Heart left ventricle (tissue), 16 donors: ENCODE data around the gene FKBP6. TPM values are rescaled to one million over a fixed set of nuclear protein-coding genes. Genes with fewer than 3 reads are reported as not detected.

Experiments
- ATAC-seq, 4 donors: fragments of 200-7000 bp; cut with Tn5 transposase; one replicate each; pipeline ENCODE4 v1.9.1; 2020 to 2022; ENCODE audit warnings: moderate library complexity in 4 of 4, mild to moderate bottlenecking in 3 of 4, moderate number of reproducible peaks in 1 of 4
- DNase-seq, 5 donors: peaks; one replicate each; pipeline ENCODE4 v3.0.0-alpha.2; 2020
- H3K27ac ChIP-seq, 12 donors: fragments of 200-600 bp; sonication (generic) in 4 of 12; one replicate each; pipeline versions ENCODE4 v1.5.0 to v1.8.0; 2016 to 2022; ENCODE audit warnings: mild to moderate bottlenecking in 2 of 12
- H3K27me3 ChIP-seq, 9 donors: fragments of 200-600 bp; sonication (generic) in 2 of 9; one replicate each; pipeline versions ENCODE4 v1.5.1 to v1.8.0; 2016 to 2022; ENCODE audit warnings: mild to moderate bottlenecking in 3 of 9
- H3K36me3 ChIP-seq, 9 donors: fragments of 200-600 bp; sonication (generic) in 2 of 9; one replicate each; pipeline versions ENCODE4 v1.5.0 to v1.8.0; 2018 to 2022; ENCODE audit warnings: mild to moderate bottlenecking in 2 of 9
- H3K4me1 ChIP-seq, 12 donors: fragments of 200-600 bp; sonication (generic) in 4 of 12; one replicate each; pipeline versions ENCODE4 v1.5.0 to v1.8.0; 2016 to 2022; ENCODE audit warnings: mild to moderate bottlenecking in 3 of 12
- H3K4me3 ChIP-seq, 12 donors: fragments of 200-600 bp; sonication (generic) in 4 of 12; one replicate each; pipeline versions ENCODE4 v1.5.0 to v1.8.0; 2017 to 2022; ENCODE audit warnings: mild to moderate bottlenecking in 9 of 12, moderate library complexity in 4 of 12
- H3K9me3 ChIP-seq, 12 donors: fragments of 200-600 bp; sonication (generic) in 4 of 12; one replicate each; pipeline versions ENCODE4 v1.5.0 to v1.8.0; 2016 to 2022; ENCODE audit warnings: mild to moderate bottlenecking in 1 of 12
- POLR2A ChIP-seq, 2 donors: fragments of 450-650 bp; IDR thresholded peaks; one replicate each; pipeline ENCODE4 v1.6.1; 2017; ENCODE audit warnings: antibody characterized with exemption in 2 of 2, mild to moderate bottlenecking in 2 of 2, moderate library complexity in 2 of 2
- WGBS, 4 donors: extraction: QIAGEN DNeasy Blood & Tissue Kit in 2 of 4; methylation state at CpG; one replicate each; pipeline versions ENCODE4 v1.1.5 to v1.1.7; 2013 to 2018; 5-methylcytosine and 5-hydroxymethylcytosine counted together
- intact Hi-C, 10 donors: fragments of 100-400 bp; cut with DNase I; formaldehyde crosslinking; loops; one replicate each; pipeline versions ENCODE4 v1.11.1 to v1.14.2; 2022
- polyA plus RNA-seq, 2 donors: library from polyadenylated mRNA; stranded (reverse); fragments of 200-250 nt; gene quantifications; one replicate each; pipeline ENCODE4 v1.2.3, GENCODE V29; 2013
- total RNA-seq, 9 donors: library from RNA; depleted of rRNA in 2 of 9; stranded (reverse); fragments of >200 nt in 2 of 9; fragmentation: NEBNext Ultra II Directional in 3 of 9; extraction: Animal tissue kit (Norgen Biotek cat#: 25700) in 3 of 9; gene quantifications; one replicate each; pipeline versions ENCODE4 v1.1.0 to v1.2.4, GENCODE V29; 2016 to 2023
- TF ChIP-seq, protein P1 (sequence below), 12 donors: fragments of 200-600 bp; sonication (generic) in 4 of 12; IDR thresholded peaks; one replicate each; pipeline versions ENCODE4 v1.5.0 to v1.8.0; 2018 to 2022; ENCODE audit warnings: antibody characterized with exemption in 12 of 12, mild to moderate bottlenecking in 5 of 12
- donor health status: ischemic (EF 13 %, LVEDD 7.1; RV severe dilation, severe dysfunction).
- donor health status: healthy with polysubstance abuse.
- donor health status: DM: no; HTN: yes; CAD: no.
- donor health status: DM: no; HTN: no; CAD: no.
- donor health status: ischemic (EF 25% LVEDD 6.9; RV normal size, moderate dysfunction).
- donor health status: ischemic (EF 25% LVEDD 5.7; RV mildly dilated, moderate dysfunction).
- donor health status: healthy.
- donor health status: DM: yes; HTN: yes; CAD: no.
- donor health status: ischemic (EF 35%, LVEDD 5.7; RV mildly dilated, moderate dysfunction).
- donor health status: nonischemic (EF 11% LVEDD 7.7; RV severe dilation, severe dysfunction).
- donor health status: DM: yes; HTN: yes; CAD: no.
- donor health status: PGD.
- donor health status: ischemic (EF 29% LVEDD 5.4; RV normal size, mild dysfunction).
- donor health status: nonischemic (EF 23%, LVEDD 6.1; RV moderate dilation, normal function).

The FKBP6 gene
- total and polyA plus RNA-seq, 11 donors: not detected

DNA sequence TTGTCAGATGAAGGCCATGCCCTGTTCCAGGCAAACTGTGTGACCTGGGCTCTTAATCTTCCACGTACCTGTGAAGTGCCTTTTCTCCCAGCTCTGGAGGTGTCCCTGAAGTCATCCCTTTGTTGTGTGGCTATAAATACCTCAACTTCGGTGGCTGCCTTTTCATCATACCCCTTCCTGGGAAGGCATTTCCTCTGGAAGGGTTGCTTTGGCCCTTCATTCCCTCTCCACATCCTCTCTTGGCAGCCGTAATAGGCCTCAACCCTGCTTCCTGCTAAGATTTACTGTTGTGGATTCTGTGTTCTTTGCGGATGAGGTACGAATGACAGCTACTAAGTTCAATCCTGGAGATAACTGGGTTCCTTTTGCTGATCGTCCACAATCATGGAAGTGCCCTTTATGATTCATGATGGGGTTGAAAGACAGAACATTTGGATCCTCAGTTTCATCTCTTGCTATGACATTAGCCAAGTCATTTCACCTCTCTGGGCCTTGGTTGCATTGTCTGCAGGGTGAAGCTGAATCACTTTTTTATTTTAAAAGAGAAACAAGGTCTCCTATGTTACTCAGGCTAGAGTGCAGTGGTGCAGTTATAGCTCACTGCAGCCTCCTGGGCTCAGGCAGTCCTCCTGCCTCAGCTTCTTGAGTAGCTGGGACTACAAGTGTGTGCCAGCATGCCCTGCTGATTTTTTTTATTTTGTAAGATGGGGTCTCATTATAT, 23.6 kb downstream of the FKBP6 start:
- Histone ChIP-seq H3K4me3 (no peak overlapping the region), H3K9me3 (peaks cover 0 to 8% (median 1%) of the 10 kb centered on the region in 12 donors), H3K4me1 (peaks cover 0 to 4% (median 0%) of the 10 kb centered on the region in 12 donors), H3K27me3 (no peaks in the 10 kb centered on the region), H3K36me3 (no peaks in the 10 kb centered on the region), H3K27ac (no peak overlapping the region)
- DNase-seq: no peak
- ATAC-seq: peak in 1 of 4 donors; percentile 13
- TF ChIP-seq POLR2A (IDR thresholded peaks at IDR 0.05): no peak
- TF ChIP-seq, protein P1, sequence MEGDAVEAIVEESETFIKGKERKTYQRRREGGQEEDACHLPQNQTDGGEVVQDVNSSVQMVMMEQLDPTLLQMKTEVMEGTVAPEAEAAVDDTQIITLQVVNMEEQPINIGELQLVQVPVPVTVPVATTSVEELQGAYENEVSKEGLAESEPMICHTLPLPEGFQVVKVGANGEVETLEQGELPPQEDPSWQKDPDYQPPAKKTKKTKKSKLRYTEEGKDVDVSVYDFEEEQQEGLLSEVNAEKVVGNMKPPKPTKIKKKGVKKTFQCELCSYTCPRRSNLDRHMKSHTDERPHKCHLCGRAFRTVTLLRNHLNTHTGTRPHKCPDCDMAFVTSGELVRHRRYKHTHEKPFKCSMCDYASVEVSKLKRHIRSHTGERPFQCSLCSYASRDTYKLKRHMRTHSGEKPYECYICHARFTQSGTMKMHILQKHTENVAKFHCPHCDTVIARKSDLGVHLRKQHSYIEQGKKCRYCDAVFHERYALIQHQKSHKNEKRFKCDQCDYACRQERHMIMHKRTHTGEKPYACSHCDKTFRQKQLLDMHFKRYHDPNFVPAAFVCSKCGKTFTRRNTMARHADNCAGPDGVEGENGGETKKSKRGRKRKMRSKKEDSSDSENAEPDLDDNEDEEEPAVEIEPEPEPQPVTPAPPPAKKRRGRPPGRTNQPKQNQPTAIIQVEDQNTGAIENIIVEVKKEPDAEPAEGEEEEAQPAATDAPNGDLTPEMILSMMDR (IDR thresholded peaks at IDR 0.05): no peak
- intact Hi-C loops: loop anchor here in 1 of 10 donors (5.0 kb wide), 1 partner anchor 81 kb away; the partner anchor contains the start of gene FZD9
- WGBS, 4 donors: 43 to 52% (median 46%) methylated on average over 6 of the region's 6 CpGs

DNA sequence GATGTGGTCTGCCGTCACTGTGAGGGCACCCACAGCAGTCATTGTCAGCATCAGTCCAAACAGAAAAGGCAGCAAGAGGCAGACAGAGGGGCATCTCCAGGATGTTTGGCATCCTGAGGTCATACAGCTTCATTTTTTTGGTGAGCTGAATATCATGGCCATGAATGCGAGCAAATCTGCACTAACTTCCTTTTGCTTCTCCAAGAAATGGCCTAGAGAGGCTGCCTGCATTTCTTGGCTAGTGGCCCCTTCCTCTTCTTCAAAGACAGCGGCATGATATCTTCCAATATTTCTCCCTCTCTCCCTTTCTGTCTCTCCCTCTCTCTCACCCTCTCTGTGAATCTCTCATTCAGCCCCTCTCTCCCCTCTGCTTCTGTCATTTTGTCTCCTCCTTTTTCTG, 24.8 kb downstream of the FKBP6 start:
- no peaks in the 10 kb centered on the region for H3K27me3 ChIP-seq
- DNase-seq: no peak
- intact Hi-C loops: loop anchor here in 1 of 10 donors (5.0 kb wide), 1 partner anchor 80 kb away; the partner anchor contains the start of gene FZD9
- WGBS, 4 donors: 80 to 97% (median 95%) methylated on average over 3 of the region's 3 CpGs
- TF ChIP-seq, protein P1 (IDR thresholded peaks at IDR 0.05): no peak
- TF ChIP-seq POLR2A (IDR thresholded peaks at IDR 0.05): no peak
- peaks cover 0 to 8% (median 1%) of the 10 kb centered on the region in 12 donors for H3K9me3 ChIP-seq
- peaks cover 0 to 5% (median 0%) of the 10 kb centered on the region in 12 donors for H3K4me1 ChIP-seq
- H3K36me3 ChIP-seq: no peaks in the 10 kb centered on the region
- no peak for ATAC-seq
- H3K27ac ChIP-seq: no peak overlapping the region
- no peak overlapping the region for H3K4me3 ChIP-seq

DNA sequence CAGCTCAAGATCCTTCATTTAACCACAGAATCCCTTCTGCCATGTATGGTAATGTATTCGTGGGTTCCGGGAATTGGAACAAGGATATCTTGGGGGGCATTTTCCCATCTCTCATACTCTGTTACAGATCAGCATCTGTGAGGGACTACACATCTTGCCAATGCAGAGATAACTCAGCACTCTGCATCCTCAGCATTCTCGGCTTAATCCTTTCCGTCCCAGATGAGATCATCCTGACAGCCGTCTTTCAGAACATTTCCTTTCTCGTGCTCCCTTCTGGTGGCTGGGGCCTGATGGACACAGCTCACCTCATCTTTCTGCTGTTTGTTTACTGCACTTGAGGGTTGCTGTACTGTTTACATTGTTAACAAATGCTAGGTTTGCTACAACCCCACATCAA, 25.3 kb downstream of the FKBP6 start:
- H3K9me3 ChIP-seq: peaks cover 0 to 8% (median 1%) of the 10 kb centered on the region in 12 donors
- H3K4me1 ChIP-seq: peaks cover 0 to 10% (median 0%) of the 10 kb centered on the region in 12 donors
- no peaks in the 10 kb centered on the region for H3K27me3 ChIP-seq
- WGBS, 4 donors: 67 to 83% (median 76%) methylated on average over 6 of the region's 6 CpGs
- no peak overlapping the region for H3K27ac ChIP-seq
- TF ChIP-seq, protein P1 (IDR thresholded peaks at IDR 0.05): no peak
- no peak for TF ChIP-seq POLR2A (IDR thresholded peaks at IDR 0.05)
- H3K4me3 ChIP-seq: no peak overlapping the region
- ATAC-seq (no peak), DNase-seq (no peak)
- intact Hi-C loops: loop anchor here in 1 of 10 donors (5.0 kb wide), 1 partner anchor 79 kb away; the partner anchor contains the start of gene FZD9
- H3K36me3 ChIP-seq: no peaks in the 10 kb centered on the region

DNA sequence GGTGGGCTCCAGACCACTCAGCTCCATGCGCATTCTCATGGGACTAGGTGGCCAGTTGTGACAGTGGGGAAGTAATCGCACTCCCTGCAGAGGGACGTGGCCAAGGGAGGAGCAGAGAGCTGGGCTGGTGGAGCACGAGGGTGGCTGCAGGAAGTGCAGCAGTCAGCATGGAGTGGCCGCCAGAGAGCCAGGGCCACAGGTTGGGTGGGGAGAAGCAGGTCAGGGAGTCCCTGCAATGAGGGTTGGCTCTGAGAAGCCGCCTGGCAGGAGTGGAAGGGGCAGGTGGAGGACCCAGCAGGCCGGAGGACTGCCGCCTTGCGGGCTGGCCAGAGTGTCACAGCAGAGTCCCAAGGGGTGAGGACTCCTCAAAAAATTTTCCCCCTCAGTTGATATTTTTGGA, 26.2 kb downstream of the FKBP6 start:
- H3K36me3 ChIP-seq: no peaks in the 10 kb centered on the region
- H3K27ac ChIP-seq: no peak overlapping the region
- no peak for TF ChIP-seq POLR2A (IDR thresholded peaks at IDR 0.05)
- TF ChIP-seq, protein P1 (IDR thresholded peaks at IDR 0.05): no peak
- ATAC-seq (no peak), DNase-seq (no peak)
- 89 to 100% (median 90%) methylated on average over 5 to 9 of the region's 9 CpGs for WGBS, 4 donors
- peaks cover 0 to 15% (median 3%) of the 10 kb centered on the region in 12 donors for H3K4me1 ChIP-seq
- H3K4me3 ChIP-seq: no peak overlapping the region
- H3K9me3 ChIP-seq: peaks cover 0 to 8% (median 1%) of the 10 kb centered on the region in 12 donors
- intact Hi-C loops: loop anchor here in 1 of 10 donors (5.0 kb wide), 1 partner anchor 78 kb away; the partner anchor contains the start of gene FZD9
- no peaks in the 10 kb centered on the region for H3K27me3 ChIP-seq
